ENCODE measurements around the gene TNFRSF6B. TPM values are rescaled to one million over a fixed set of nuclear protein-coding genes. Genes with fewer than 3 reads are reported as not detected.
"Not testable (repeated sequence)": the region's sequence is repeated elsewhere in the genome, so short reads cannot be mapped to it uniquely, and the experiment has no call there.

TNFRSF6B gene
- total RNA-seq (2014; rRNA removed; shearing (Covaris generic)) = 1.9 TPM in 1 of 2 replicates, not detected in the other

DNA sequence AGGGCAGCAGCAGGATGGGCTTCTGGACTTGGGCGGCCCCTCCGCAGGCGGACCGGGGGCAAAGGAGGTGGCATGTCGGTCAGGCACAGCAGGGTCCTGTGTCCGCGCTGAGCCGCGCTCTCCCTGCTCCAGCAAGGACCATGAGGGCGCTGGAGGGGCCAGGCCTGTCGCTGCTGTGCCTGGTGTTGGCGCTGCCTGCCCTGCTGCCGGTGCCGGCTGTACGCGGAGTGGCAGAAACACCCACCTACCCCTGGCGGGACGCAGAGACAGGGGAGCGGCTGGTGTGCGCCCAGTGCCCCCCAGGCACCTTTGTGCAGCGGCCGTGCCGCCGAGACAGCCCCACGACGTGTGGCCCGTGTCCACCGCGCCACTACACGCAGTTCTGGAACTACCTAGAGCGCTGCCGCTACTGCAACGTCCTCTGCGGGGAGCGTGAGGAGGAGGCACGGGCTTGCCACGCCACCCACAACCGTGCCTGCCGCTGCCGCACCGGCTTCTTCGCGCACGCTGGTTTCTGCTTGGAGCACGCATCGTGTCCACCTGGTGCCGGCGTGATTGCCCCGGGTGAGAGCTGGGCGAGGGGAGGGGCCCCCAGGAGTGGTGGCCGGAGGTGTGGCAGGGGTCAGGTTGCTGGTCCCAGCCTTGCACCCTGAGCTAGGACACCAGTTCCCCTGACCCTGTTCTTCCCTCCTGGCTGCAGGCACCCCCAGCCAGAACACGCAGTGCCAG, at the start of gene TNFRSF6B:
TNFRSF6B (plus strand) TSS at position 25 of the 729 bp plus-strand sequence; CDS start at position 141, 116 bp downstream.
- Histone ChIP-seq H3K27ac (no peak within 1 kb of the TSS), H3K27me3 (replicated peaks) (no peaks in the 10 kb centered on the region), H3K4me3 (no peak within 1 kb of the TSS), H3K9me3 (replicated peaks) (no peaks in the 10 kb centered on the region), H3K36me3 (peaks cover 63% of the 10 kb centered on the region), H3K4me1 (replicated peaks) (peaks cover 27% of the 10 kb centered on the region)
- no peak for DNase-seq (ENCODE audit: low read depth in 1 of 2, low spot score in 2 of 2)

DNA sequence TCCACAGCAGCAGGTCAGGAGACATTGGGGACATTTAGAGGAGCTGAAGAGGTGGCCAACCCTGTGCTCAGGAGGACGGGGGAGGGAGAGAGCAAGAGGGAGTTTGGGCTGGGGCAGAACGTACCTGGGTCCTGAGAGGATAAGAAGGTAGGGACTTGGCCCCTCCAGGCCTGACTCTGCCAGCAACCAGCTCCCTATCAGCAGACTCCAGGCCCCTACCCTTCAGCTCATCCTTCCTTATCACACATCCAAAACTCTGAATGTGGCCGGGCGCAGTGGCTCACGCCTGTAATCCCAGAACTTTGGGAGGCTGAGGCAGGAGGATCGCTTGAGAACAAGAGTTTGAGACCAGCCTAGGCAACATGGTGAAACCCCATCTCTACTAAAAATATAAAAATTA, 48.3 kb upstream of the TNFRSF6B start:
- no peaks in the 10 kb centered on the region for H3K9me3 ChIP-seq (replicated peaks)
- DNase-seq (ENCODE audit: low read depth in 1 of 2, low spot score in 2 of 2) = no peak
- no peaks in the 10 kb centered on the region for H3K36me3 ChIP-seq
- H3K4me3 ChIP-seq = no peak overlapping the region
- no peak overlapping the region for H3K27ac ChIP-seq
- peaks cover 12% of the 10 kb centered on the region for H3K4me1 ChIP-seq (replicated peaks)
- peaks cover 23% of the 10 kb centered on the region for H3K27me3 ChIP-seq (replicated peaks)

GRCh38 chr20:63648895-63649589, 47.4 kb upstream of the TNFRSF6B start:
- H3K27ac ChIP-seq = no peak overlapping the region
- no peak overlapping the region for H3K4me3 ChIP-seq
- H3K4me1 ChIP-seq (replicated peaks) = peaks cover 17% of the 10 kb centered on the region
- peaks cover 27% of the 10 kb centered on the region for H3K27me3 ChIP-seq (replicated peaks)
- H3K9me3 ChIP-seq (replicated peaks) = no peaks in the 10 kb centered on the region
- no peaks in the 10 kb centered on the region for H3K36me3 ChIP-seq
- no peak for DNase-seq (ENCODE audit: low read depth in 1 of 2, low spot score in 2 of 2)

DNA sequence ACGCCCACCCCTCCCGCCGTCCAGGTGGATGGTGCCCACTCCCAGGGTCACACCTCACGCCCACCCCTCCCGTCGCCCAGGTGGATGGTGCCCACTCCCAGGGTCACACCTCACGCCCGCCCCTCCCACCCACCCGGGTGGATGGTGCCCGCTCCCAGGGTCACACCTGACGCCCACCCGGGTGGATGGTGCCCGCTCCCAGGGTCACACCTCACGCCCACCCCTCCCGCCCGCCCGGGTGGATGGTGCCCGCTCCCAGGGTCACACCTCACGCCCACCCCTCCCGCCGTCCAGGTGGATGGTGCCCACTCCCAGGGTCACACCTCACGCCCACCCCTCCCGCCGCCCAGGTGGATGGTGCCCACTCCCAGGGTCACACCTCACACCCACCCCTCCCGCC, 46.0 kb upstream of the TNFRSF6B start:
- peaks cover 17% of the 10 kb centered on the region for H3K4me1 ChIP-seq (replicated peaks)
- DNase-seq (ENCODE audit: low read depth in 1 of 2, low spot score in 2 of 2); H3K27ac ChIP-seq: not testable (repeated sequence)

GRCh38 chr20:63651942-63652191, 44.6 kb upstream of the TNFRSF6B start:
- Histone ChIP-seq H3K27me3 (replicated peaks) (peaks cover 35% of the 10 kb centered on the region), H3K4me3 (no peak overlapping the region), H3K27ac (no peak overlapping the region), H3K36me3 (no peaks in the 10 kb centered on the region), H3K4me1 (replicated peaks) (peaks cover 17% of the 10 kb centered on the region), H3K9me3 (replicated peaks) (no peaks in the 10 kb centered on the region)
- DNase-seq (ENCODE audit: low read depth in 1 of 2, low spot score in 2 of 2) = no peak

More for the DNA sequence above, 46.0 kb upstream of the TNFRSF6B start:
- not testable (repeated sequence) for H3K4me3 ChIP-seq; H3K9me3 ChIP-seq (replicated peaks); H3K36me3 ChIP-seq
- peaks cover 35% of the 10 kb centered on the region for H3K27me3 ChIP-seq (replicated peaks)

DNA sequence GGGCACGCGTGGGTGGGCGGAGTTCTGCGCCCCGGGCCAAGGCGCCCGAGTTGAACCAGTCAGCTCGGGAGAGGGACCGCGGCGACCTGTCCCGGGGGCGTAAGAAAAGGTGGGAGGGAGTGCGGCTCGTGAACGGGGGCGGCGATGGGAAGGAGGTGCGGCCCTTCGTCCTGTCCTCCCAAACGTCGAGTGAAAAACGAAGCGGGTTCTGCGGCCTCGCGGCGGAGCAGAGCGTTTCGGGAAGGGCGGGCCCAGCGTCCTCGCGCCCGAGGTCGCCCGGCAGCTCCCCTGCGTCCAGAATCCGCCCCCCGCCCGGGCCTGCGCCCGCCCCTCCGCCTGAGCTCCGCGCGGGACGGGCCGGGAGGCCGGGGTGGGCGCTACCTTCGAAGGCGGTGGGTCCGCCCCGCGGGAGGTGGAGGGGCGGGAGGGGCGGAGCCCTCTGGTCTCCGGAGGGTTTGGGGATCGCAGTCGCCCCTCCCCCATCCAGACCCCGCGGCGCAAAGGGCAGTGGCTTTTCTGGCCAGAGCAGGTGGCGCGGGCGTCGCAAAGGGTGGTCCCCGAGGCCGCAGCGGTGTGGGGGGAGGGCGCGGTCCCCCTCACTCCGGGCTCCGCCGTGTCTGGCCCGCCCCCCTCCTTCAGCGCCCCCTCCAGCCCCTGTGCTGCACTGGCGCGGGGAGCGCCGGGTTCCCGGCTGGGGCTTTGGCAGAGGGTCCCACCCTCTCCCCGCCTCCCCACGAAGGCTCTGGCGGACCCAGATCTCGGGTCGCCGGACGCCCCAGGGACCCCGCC, 44.1 kb upstream of the TNFRSF6B start:
- H3K4me3 ChIP-seq = peak overlapping the region; percentile 29
- H3K27ac ChIP-seq = no peak overlapping the region
- no peak for DNase-seq (ENCODE audit: low read depth in 1 of 2, low spot score in 2 of 2)

DNA sequence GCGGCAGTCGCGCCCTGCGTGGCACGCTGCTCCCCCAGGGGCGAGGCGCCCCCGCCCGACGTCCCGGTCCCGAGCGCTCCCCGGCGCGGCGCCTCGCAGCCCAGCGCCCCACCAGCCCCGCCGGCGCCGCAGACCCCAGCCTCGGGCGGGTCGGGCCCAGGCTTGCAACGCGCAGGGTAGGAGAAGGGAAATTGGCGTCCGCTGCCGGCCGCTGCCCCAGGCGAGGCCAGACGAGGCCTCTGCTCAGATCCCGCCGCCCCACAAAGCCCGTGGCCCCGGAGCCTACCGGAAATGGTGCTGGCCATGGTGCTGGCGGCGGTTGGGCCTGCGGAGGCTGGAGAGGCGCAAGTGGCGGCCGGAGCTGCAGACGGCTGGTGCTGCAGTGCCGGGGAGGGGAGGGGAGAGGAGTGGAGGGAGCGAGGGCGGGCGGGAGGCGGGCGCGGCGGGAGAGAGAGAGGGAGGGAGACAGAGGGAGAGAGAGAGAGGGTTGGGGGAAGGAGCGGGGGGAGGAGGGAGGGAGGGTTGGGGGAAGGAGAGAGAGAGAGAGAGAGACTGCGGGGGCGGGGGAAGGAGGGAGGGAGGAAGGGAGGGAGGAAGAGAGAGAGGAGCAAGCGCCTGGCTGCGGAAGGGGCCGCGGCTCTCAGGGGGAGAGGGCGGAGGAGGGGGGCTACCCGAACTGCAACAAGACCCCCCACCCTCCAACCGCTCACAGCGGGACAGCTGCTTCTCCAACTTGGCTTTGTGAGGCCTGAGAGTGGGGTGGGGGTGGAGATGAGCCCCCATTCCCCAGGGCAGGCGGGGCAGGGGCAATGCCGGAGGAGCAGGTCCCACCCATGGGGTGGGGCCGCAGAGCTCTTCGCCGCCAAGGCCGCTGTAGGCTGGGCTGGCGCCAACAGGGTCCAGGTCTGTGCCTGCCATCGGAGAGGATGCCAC, 43.1 kb upstream of the TNFRSF6B start, which contains the start of gene STMN3:
STMN3 (minus strand) TSS at position 384 of the 933 bp plus-strand sequence; CDS start at position 305, 79 bp downstream.
- H3K9me3 ChIP-seq (replicated peaks) = no peaks in the 10 kb centered on the region
- H3K36me3 ChIP-seq = no peaks in the 10 kb centered on the region
- DNase-seq (ENCODE audit: low read depth in 1 of 2, low spot score in 2 of 2) = peak; percentile 29 to 74
- peaks cover 35% of the 10 kb centered on the region for H3K27me3 ChIP-seq (replicated peaks)
- peak within 1 kb of the TSS; percentile 29 for H3K4me3 ChIP-seq
- H3K27ac ChIP-seq = no peak within 1 kb of the TSS
- H3K4me1 ChIP-seq (replicated peaks) = peaks cover 21% of the 10 kb centered on the region

More for the DNA sequence above, 44.1 kb upstream of the TNFRSF6B start:
- Histone ChIP-seq H3K9me3 (replicated peaks) (no peaks in the 10 kb centered on the region), H3K4me1 (replicated peaks) (peaks cover 17% of the 10 kb centered on the region), H3K36me3 (no peaks in the 10 kb centered on the region), H3K27me3 (replicated peaks) (peaks cover 35% of the 10 kb centered on the region)

GRCh38 chr20:63653974-63654668, 42.3 kb upstream of the TNFRSF6B start:
- no peaks in the 10 kb centered on the region for H3K9me3 ChIP-seq (replicated peaks)
- H3K4me1 ChIP-seq (replicated peaks) = peaks cover 23% of the 10 kb centered on the region
- no peak for DNase-seq (ENCODE audit: low read depth in 1 of 2, low spot score in 2 of 2)
- no peak overlapping the region for H3K4me3 ChIP-seq
- no peak overlapping the region for H3K27ac ChIP-seq
- H3K27me3 ChIP-seq (replicated peaks) = peaks cover 35% of the 10 kb centered on the region
- no peaks in the 10 kb centered on the region; the same call in 1 of the 2 replicates for H3K36me3 ChIP-seq

DNA sequence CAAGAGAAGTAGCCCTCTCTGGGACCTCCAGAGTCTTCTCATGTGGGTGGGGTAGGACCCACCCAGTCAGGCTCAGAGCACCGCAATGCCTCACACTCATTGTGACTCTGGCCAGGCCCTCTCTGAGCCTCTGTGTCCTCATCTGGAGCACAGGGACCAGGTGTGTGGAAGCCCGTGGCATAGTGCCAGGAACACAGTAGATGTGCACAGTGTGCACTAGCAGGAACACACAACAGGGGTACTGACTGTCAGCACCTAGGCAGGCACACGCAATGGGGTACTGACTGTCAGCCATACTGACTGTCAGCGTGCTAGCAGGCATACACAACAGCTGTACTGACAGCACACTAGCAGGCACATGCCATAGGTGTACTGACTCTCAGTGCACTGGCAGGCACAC, 41.2 kb upstream of the TNFRSF6B start:
- H3K27ac ChIP-seq = no peak overlapping the region
- peaks cover 5% of the 10 kb centered on the region for H3K36me3 ChIP-seq
- peaks cover 35% of the 10 kb centered on the region for H3K27me3 ChIP-seq (replicated peaks)
- no peak overlapping the region for H3K4me3 ChIP-seq
- no peaks in the 10 kb centered on the region for H3K9me3 ChIP-seq (replicated peaks)
- no peak for DNase-seq (ENCODE audit: low read depth in 1 of 2, low spot score in 2 of 2)
- peaks cover 27% of the 10 kb centered on the region for H3K4me1 ChIP-seq (replicated peaks)

- no peak overlapping the region for H3K4me3 ChIP-seq
- no peak for DNase-seq (ENCODE audit: low read depth in 1 of 2, low spot score in 2 of 2)
- peaks cover 27% of the 10 kb centered on the region for H3K4me1 ChIP-seq (replicated peaks)
- no peaks in the 10 kb centered on the region for H3K9me3 ChIP-seq (replicated peaks)
- no peak overlapping the region for H3K27ac ChIP-seq
- peaks cover 11% of the 10 kb centered on the region for H3K36me3 ChIP-seq
- H3K27me3 ChIP-seq (replicated peaks) = peaks cover 31% of the 10 kb centered on the region
These were observed 40.0 kb upstream of the TNFRSF6B start for GRCh38 chr20:63656451-63656850.

DNA sequence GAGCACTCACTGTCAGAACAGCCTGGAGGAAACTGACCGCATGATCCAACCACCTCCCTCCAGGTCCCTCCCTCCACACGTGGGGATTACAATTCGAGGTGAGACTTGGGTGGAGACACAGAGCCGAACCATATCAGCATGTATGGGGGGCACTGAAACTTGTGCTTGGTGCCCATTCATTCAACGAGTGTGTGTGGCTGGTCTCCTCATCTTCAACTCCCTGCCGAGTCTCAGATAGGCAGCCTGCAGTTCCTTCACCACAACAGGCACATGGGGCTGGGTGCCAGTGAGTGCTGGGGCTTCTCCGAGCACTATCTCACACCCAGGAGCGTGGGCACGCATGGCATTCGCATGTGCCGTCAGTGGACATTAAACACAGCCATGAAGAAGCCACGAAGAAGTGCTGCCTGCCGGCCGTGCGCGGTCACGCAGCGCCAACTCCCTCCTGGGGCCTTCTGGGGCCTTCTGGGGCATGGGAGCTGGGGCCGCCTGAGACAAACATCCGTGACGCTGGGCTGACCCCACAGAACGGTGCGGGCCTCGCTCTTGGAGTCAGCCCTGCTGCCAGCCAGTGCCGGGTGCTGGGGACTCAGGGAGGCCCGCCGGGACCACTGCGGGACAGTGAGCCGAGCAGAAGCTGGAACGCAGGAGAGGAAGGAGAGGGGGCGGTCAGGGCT, 39.1 kb upstream of the TNFRSF6B start:
- peaks cover 21% of the 10 kb centered on the region for H3K27me3 ChIP-seq (replicated peaks)

More for the DNA sequence above, 39.1 kb upstream of the TNFRSF6B start:
- H3K4me1 ChIP-seq (replicated peaks) = peaks cover 23% of the 10 kb centered on the region
- H3K4me3 ChIP-seq = no peak overlapping the region; the same call in 1 of the 2 replicates
- no peak overlapping the region for H3K27ac ChIP-seq
- no peaks in the 10 kb centered on the region for H3K9me3 ChIP-seq (replicated peaks)
- no peak for DNase-seq (ENCODE audit: low read depth in 1 of 2, low spot score in 2 of 2)
- peaks cover 20% of the 10 kb centered on the region for H3K36me3 ChIP-seq
